Measurements from ENCODE around the gene FCER2.

DNA sequence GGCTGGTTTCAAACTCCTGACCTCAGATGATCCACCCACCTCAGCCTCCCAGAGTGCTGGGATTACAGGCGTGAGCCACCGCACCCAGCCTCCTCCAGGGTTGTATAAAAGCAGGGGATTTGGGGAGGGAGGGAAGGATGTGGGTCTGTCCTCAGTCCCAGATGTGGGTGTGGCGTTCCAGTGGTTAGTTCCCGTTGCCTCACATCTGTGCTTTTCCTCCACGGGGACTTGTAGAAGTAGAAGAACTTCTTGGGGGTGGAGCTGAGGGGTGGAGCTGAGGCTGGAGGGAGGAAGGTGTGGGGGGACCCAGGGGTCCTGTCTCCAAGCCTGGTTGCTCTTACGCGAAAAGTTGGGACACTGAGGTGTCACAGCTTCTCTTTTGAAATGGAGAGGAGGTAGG lies 25.6 kb downstream of the FCER2 start:
- no peak for TF ChIP-seq POLR2A (IDR thresholded peaks at IDR 0.05; ENCODE audit: low read depth, low read length)
- no peak for TF ChIP-seq TAF1 (IDR thresholded peaks at IDR 0.05; ENCODE audit: low read depth, low read length)
- TF ChIP-seq POLR2AphosphoS5 (IDR thresholded peaks at IDR 0.05; ENCODE audit: low read depth, low read length) = no peak

Data from GM12891 (cell line).